ENCODE data around the gene PIK3R1. TPM values are rescaled to one million over a fixed set of nuclear protein-coding genes. Genes with fewer than 3 reads are reported as not detected.

PIK3R1 gene
- total RNA-seq = 177 TPM

DNA sequence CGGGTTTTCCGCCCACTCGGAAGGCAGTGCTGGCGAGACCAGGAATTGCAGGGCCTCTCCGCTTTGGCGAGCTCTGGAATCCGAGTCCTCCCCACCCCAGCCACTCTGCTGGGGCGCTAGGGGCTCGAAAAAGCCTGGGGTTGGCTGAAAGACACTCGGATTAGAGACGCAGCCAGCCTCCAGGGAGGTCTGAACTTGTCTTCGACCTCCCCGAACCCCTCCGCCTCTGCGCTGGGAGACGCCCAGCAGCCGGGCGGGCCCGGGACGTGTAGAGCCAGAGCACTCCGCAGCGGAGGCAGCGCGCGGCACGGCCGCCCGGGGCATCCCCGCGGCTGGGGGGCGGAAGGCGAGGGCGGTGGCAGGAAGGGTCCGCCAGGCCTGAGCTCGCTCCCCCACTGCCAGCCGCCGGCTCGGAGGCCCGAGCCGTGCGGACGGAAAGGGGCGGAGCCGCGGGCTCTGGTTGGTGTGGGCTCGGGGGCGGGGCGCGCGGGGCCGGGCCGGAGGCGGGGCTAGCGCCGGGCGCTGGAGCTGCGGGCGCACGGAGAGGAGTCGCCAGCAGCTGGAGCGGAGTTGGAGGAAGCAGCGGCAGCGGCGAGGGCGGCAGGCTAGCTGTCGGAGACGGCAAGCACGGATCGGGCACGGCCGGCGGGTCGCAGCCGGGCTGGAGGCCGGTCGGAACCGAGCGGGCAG is at the start of gene PIK3R1:
Gene PIK3R1 (plus strand): TSS at position 549 of the 690 bp plus-strand sequence. CDS start 10,920 bp downstream, outside the sequence.
- peak; percentile 96 for DNase-seq

GRCh38 chr5:68167195-68167651 is 48.3 kb upstream of the PIK3R1 start:
- no peak for DNase-seq

- DNase-seq = no peak
Measured at GRCh38 chr5:68169903-68170302, 45.7 kb upstream of the PIK3R1 start.

DNA sequence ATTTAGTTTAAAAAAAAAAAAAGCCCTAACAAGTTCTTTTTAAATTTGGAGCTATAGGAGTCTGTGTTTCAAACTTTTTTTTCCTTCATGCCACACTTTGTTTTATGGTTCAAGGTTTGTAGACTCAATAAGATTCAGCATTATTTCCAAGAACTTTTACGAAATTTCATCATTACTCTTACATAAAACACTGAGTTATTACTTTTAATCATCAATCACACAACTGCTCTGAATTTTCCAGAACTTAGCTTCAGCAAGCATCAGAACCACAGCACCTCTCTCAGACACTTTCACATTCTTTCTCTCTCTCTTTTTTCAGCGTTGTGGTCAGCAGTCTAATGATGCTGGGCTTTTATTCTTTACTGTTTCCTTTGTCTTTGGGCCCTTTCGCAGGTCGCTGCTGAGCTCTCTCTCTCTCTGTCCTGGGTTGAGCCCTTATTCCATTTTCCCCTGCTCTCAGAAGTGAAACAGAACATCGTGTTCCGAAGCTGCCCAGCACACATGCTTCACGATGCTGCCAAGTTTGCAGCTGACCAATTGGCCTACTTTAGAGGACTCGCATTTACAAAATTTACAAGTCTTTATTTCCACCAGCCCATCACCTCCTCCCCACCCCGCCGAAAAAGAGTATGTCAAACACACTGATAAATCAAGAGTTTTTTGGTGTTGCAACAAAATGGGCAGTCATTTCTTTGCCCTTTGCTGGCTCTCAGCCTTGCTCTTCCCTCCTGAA is 44.6 kb upstream of the PIK3R1 start:
- DNase-seq = peak; percentile 58

DNA sequence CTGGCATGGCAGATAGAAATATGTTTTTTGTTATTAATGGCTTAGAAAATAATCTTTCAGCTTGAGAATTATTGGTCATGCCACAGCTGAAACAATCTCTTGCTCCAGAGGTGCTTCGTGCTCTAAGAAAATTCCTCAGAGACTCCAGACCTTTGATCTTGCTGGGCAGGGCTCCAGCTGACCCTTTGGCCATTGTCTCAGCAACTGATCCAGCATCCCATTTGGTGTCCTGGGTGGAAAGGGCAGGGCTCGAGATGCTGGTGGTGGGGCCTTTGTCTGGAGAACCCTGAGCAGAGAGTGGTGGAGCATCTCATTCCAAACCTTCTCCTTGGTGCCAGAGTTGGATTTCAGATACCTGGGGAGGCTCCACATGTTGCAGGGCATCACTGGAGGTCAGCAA is 43.2 kb upstream of the PIK3R1 start:
- DNase-seq = no peak

DNA sequence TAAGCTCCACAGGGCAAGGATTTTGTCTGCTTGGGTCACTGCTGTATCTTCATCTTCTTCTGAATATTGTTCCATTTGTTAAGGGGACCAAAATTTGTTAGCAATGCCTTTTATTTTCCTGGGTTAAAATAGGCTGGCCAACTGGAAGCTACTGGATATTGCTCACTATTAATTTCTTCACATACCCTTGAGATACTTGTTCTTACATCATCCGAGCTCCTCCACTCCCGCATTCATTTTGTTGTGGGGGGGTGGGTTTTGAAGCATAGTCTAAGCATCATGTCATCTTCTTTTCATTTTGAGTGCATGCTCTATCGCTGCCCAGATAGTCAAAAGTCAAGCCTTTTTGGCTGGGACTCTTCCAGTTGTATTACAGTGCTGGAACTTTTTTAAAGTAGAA is 42.5 kb upstream of the PIK3R1 start:
- DNase-seq = no peak

GRCh38 chr5:68176253-68176652 is 39.3 kb upstream of the PIK3R1 start:
- no peak for DNase-seq

DNA sequence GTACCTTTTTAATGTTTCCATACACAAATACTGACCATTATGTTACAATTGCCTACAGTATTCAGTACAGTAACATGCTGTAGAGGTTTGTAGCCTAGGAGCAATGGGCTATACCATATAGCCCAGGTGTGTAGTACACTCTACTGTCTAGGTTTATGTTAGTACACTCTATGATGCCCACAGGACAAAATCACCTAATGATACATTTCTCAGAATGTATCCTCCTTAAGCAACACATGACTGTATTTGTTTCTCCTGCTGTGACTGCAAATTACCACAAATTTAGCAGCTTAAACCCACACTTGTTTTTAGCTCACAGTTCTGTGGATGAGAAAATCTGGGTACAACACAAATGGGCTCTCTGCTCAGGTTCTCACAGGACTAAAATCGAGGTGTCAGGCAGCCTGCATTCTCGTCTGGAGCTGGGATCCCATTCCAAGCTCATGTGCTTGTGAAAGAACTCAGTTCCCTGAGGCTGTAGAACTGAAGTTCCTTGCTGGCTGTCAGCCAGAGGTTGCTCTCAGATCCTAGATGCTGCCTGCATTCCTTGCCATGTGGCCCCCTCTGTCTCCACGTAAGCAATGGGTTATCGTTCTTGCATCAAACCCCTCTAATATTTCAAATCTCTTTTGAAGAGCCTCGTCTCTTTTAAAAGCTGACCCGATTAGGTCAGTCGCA is 38.6 kb upstream of the PIK3R1 start:
- DNase-seq = no peak

GRCh38 chr5:68177676-68178075 is 37.9 kb upstream of the PIK3R1 start:
- no peak for DNase-seq

DNA sequence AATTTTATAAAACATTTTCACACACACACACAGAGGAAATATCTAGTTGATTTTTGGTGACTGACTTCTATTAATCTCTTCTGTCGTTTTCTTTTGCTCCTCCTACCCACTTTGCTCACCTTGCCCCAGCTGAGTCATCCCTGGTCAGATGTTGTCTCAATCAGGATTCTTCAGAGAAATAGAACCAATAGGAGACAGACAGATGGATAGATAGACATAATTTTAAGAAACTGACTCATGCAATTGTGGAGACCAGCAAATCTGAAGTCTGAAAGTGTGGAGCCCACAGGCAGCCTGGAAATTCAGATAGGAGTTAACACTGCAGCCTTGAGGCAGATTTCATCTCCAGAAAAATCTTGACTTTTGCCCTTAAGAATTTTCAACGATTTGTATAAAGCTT is 37.0 kb upstream of the PIK3R1 start:
- DNase-seq = no peak

GRCh38 chr5:68180121-68181038 is 35.2 kb upstream of the PIK3R1 start:
- DNase-seq = no peak

DNA sequence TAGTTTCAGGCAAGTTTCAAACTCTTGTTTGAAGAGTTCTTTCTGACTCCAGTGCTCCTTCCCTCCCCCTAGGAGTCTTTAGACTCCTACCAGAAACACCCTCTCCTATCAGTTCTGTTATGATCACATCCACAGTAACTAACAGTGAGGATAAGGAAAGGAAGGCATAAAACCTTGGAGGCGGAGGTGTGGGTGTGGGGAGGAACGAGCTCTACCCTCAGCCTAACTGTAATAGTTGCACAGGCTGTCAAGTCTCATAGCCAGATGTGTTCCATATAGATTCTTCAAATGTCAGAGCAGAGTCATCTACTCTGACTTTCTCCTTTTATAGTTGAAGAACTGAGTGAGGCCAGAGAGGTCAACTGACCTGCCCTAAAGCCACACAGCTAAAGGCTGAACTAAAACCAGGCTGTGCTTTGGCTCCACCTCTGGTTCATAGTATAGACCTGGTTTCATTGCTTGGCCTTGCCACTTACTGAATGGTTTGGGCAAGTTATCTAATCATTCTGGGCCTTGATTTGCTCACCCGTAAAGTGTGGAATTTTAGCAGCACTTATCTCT is 34.4 kb upstream of the PIK3R1 start:
- DNase-seq = no peak

DNA sequence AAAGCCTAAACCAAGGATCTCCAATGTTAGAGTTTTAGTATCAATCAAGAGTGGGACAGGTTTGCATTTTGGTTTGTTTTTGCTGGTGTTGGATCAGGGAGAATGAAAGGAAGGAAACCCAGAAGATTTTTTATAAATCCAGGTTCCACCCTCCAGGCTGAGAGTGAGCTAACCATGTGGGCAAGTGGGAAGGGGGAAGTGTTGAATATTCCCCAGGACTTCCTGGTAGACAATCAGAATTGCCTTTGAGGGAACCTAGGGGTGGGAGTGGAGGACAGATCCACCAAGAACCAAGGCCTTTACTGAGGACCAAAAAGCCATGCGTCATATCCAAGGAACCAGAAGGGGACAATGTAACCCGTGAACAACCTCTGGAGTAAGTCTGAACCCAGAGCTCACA is 33.5 kb upstream of the PIK3R1 start:
- no peak for DNase-seq

DNA sequence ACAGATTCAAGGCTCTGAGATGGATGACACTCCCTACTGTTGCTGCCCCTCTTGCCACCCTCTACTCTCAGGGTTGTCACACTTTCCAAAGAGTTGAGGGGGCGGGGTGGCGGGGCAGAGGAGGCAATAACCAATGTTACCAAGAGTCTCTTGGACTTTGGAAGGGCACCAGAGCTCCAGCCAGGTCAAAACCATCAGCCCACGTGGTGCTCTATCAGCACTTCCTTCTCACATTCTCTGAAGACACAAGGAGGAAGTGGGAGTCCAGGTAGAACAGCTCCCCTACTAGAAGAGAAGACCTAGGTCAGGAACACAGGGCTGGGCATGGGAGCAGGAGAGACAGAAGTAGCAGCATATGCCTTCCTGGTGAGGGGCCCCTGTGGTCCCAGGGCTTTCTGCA is 33.0 kb upstream of the PIK3R1 start:
- DNase-seq = no peak

- DNase-seq = peak; percentile 80
Measured at GRCh38 chr5:68187268-68188055, 28.1 kb upstream of the PIK3R1 start.

DNA sequence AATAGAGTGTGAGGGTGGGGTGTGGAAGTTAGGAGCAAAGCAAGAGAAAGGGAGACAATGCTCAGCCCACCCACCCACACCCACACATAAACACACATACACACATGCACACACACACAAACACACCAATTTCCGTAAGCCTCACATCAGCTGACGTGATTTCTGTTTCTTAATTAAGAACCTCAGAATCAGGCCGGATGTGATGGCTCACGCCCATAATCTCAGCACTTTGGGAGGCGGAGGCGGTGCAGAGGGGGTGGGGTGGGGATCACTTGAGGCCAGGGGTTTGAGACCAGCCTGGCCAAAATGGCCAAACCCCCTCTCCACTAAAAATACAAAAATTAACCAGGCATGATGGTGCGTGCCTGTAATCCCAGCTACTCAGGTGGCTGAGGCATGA is 26.4 kb upstream of the PIK3R1 start:
- no peak for DNase-seq

GRCh38 chr5:68189613-68190012 is 25.9 kb upstream of the PIK3R1 start:
- DNase-seq = no peak

GRCh38 chr5:68190619-68191018 is 24.9 kb upstream of the PIK3R1 start:
- no peak for DNase-seq

GRCh38 chr5:68191083-68191791 is 24.3 kb upstream of the PIK3R1 start:
- DNase-seq = no peak

- no peak for DNase-seq
Measured at GRCh38 chr5:68192679-68193060, 22.9 kb upstream of the PIK3R1 start.
